Right renal cortex interstitium (tissue), 3 donors: ENCODE data around the gene CXorf51A. TPM values are rescaled to one million over a fixed set of nuclear protein-coding genes. Genes with fewer than 3 reads are reported as not detected.
"Not testable (repeated sequence)": the region's sequence is repeated elsewhere in the genome, so short reads cannot be mapped to it uniquely, and the experiment has no call there.

Experiments
- DNase-seq, 3 donors: peaks; one replicate each; pipeline ENCODE4 v3.0.0-alpha.2; 2013; ENCODE audit warnings: low read depth in 3 of 3, low spot score in 2 of 3
- polyA plus RNA-seq, 3 donors: library from polyadenylated mRNA; unstranded; fragments of 120-200 nt; gene quantifications; one replicate each; pipeline ENCODE4 v1.2.1, GENCODE V29; 2013; ENCODE audit not compliant: insufficient read length in 3 of 3

CXorf51A gene
- polyA plus RNA-seq: not detected

GRCh38 chrX:146814644-146815043, at the start of gene CXorf51A:
CXorf51A (minus strand) TSS chrX:146814744; CDS start chrX:146814723, 21 bp downstream.
- not testable (repeated sequence) for DNase-seq

DNA sequence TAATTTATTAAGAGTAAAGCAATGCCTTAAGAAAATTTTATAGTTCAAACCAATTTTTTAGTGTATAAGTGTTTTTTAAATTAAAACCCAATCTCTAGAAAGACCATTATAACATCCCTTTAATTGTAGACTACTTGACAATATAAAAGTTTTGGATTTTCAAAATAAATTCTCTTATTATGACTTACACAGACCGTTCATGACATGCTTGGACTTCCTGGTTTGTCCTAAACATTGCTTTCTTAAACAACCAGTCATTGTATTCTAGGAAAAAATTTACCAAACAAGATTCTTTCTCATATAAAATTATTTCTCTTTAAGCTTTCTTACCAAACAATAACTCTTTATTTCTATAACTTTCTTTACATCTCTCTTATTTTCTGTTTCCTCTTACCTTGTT, 49.0 kb upstream of the CXorf51A start:
- no peak for DNase-seq

DNA sequence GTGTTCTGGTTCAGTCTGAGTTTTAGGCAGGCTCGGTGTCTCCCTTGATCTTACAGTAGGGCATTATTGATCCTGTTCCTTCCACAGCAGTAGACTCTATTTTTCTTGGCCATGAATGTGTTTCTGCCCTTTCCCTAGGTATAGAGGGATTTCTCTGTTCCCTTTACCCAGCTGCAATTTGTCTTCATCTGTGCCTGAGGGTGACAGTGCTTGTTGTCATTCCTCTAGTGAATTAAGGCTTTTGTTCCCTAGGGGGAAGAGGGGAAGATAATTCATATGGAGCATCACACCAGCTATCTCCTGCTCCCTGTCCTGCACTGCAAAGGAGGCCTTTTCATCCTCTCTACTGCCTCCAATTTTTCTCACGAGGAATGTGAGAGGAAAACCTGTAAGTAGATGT, 39.7 kb upstream of the CXorf51A start:
- DNase-seq: no peak

DNA sequence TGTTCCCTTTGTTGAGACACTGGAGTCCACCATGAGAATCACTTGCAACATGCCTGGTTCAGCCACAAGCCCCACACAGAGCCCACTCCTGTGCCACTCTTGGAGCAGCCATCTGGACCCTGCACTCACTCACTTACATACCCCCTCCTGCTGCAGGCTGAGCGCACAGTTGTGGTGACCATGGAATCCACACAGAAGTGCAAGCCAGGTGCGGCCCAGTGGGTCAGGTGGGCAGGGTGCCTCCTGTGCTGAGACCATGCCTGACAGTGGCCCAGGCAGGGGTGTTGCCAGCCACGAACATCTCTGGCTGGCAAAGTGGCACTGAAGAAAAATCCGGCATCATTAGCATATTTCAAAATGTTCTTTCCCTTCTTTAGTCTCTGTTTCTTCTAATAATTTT, 17.4 kb upstream of the CXorf51A start:
- DNase-seq: no peak

DNA sequence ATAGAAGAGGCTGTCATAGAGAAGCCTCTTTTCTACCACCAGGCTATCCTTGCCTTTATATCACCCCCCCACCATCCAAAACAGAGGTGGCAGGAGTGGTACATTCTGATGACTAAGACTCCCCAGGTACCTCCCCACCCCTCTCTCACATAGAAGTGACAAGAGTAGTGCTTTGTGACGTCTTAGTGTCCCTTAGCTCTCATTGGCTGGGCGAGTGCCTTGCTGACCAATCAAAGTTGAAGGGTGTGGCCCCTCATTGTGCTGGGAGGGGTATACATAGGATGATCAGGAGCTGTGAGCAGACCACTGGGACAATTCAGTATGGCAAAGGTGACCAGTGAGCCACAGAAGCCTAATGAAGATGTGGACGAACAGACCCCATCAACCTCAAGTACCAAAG, 5.1 kb downstream of the CXorf51A start, which contains the start of gene CXorf51B:
TSS of gene CXorf51B (plus strand) at position 301 of the 400 bp plus-strand sequence. CDS start at position 322, 21 bp downstream.
- not testable (repeated sequence) for DNase-seq

Other genes starting within 250 kb of the CXorf51A start
- gene CXorf51B, start 5.0 kb downstream of the CXorf51A start, polyA plus RNA-seq: not detected